NCI-H187 treated with DMSO at 0.1 percent for 48 hours (cell line): Measurements from ENCODE around the gene KLHL40.
A peak's percentile ranks its signal among the peaks of the same experiment; 100 is the strongest.

Experiments
- DNase-seq: peaks from one replicate; lab custom pipeline; 2025; lab: John Stamatoyannopoulos, UW

KLHL40 gene

DNA sequence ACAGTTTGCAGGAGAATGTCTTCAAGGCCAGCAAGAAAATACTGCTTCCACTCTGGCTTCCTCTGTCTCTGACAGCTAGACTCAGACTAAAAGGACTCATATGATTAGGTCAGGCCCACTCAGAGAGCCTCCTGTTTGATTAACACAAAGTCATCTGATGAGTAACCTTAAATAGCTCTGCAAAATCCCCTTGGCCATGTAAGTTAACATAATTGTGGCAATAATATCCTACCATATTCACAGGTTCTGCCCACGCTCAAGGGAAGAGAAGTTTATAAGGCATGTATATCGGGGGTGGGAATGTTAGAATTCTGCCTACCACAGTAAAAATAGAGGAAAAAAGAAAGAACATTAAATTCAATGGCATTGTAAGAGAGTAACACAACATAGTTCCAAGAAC, 37.9 kb downstream of the KLHL40 start:
- no peak for DNase-seq

DNA sequence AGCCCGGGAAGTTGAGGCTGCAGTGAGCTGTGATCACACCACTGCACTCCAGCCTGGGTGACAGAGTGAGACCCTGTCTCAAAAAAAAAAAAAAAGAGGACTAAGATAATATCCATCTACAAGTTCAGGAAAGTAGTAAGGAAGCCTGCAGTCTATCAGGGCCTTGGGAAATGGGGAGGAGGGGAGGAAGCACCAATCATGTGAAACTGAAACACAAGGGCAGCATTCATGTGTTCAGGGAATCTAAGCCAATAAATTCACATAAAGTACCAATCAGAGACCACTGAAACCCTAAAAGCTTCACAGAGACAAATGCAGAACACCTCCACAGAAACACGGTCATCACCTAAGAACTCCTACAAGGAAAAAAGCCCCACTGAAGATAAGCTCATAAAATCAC, 40.1 kb downstream of the KLHL40 start:
- no peak for DNase-seq

DNA sequence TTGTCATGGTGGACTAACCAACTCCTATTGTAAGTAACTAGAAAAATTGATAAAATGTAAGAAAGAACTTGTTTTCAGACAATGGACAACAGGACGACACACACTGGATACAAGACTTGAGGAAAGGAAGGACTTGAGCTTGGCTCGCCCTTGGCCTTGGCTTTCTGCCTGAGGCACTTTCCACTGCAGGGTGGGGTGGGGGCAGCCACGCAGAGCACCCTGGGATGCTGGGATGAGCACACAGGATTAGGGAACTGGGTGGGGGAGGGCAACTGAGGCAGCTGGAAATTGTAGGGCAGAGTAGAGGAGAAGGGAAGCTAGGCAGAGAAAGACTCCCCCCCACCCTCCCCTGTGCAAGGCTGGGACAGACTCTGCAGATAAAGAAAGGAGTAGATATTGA, 42.7 kb downstream of the KLHL40 start:
- no peak for DNase-seq

DNA sequence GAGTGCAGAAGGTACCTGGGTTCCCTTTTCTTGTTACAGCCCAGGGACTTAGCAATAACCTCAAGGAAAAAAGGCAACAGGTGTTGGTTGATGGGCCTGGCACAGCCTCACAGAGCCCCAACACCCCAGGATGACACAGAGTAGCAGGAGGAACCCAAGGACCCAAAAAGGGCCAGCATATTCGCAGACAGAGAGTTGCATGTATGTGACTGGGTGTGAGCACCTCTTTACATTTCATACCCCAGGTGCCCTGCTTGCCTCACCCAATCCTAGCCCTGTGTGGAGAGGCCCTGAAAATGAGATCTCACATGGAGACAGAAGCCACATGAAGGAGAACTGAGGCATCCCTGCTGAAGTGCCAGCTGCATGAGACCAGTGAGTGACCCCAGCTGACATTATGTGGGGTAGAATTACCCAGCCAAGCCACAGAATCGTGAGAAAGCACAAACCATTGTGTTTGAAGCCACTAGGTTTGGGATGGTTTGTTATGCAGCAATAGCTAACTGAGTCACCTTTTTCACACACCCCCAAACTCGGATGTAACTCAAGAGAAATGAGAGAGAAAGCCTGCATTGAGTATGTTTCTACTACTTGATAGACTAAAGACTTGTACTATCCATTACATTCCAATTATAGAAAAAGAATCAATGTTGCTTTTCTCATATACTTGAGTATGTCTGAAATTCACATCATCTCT, 43.5 kb downstream of the KLHL40 start:
- no peak for DNase-seq

DNA sequence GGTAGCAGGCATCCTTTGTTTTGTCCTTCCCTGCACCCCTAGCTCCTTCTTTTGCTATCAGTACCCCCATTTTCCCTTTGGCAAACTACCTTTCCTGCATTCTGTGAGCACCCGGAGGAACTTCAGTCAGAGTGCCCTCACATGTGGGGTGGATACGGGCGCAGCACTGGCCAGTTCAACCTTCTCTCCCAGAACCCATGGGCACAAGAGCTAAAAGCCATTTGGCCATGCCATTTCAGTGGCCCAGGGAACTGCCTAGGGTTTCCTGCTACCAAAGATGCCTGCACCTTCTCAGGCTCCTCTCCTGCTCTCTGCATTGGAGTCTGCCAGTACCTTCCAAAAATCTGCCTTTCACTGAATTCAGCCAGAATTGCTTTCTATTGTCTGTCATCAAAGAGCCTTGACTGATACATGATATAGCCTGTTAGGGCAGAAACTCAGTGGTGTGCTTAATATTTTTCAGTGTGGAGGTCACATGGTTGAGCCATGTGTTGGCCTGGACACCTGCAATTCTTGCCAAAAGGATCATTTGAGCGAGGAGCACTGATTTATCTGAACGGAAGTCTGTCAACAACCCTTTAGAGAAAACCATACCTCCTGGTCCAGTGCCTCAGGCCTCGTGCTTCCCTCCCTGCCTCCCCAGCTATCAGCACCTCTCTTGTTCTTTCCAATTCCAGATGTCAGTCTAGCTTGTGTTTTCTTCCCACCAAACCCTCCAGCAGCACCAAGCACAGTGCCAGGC, 44.2 kb downstream of the KLHL40 start:
- DNase-seq, result no peak

DNA sequence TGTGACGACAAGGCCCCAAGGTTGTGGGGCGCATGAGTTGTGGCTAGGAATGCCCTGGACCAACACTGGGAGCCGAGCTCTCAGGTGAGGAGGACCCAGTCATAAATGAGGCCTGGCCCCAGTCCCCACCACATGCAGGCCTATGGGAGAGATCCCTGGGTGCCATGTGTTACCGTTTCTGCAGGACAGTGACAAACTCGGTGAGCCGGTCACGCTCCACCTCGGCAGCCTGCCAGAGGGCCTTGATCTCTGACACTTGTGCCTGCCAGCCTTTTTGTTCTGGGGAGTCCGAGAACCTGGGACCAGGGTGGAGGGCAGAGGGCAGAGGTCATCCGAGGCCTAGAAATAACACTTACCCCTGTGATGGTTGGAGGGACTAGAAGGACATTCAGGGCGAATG, 45.0 kb downstream of the KLHL40 start:
- DNase-seq, result no peak

DNA sequence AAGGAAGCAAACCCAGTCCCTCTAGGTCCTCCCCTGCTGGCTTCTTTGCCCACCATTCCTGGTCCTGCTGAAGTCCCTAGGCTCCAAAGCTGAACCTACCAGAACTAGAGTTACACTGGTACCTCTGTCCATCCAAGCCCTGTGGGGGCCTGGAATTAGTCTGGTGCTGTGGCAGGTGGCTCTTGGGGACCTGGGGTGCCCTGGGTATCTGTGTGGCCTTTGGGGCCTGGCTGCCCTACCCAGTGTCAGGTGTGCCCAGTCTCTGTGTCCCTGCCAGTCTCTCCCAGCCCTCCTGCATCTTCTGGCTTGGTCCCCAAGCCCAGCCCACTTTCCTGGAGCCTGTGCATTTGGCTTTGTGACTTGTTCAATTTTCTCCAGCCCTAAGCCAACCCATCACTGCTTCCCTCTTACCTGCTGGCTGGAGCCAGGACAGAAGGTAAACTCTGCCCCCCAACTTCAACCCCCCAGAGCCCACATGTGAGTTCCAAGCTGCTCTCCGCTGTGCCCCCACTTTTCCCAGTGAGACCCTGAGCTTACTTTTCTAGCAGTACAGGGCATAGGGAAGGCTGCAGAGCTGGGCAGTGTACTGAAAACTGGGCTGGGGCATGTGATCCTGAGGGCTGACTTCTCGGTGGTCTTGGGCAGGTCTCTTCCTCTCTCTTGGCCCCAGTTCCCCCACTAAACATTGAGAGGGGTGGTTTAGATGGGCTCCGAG, 45.5 kb downstream of the KLHL40 start:
- DNase-seq, result no peak

DNA sequence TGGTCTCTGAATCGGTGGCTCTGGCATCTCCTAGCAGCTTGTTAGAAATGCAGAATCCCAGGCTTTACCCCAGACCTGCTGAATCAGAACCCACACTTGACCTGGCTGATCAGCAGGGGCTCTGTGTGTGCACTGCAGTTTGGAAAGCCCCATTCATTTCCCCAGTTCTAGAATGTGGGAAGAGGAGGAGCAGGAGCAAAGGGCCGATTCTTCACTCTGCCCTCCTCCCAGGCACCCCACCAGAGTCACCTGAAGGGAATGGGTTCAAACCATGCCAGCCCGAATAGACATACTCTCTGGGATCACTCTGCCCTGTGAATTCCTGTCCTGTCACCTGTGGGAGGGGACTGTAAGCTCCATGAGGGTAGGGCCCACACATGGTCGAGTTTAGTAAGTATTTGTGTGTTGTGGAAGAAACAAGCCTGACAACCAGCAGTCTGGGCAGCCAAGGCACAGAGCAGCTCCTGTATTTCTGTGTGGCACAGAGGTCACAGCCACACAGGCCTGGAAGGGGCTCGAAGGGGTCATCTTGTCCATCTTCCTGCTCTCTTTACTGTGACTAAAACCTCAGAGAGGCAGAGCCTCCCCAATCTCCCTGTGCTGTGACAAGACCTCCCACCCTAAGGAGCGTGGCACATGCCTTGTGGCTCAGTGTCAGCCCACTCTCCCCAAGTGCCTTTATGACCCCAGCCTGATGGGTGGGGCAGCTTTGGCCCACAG, 46.3 kb downstream of the KLHL40 start:
- no peak for DNase-seq

DNA sequence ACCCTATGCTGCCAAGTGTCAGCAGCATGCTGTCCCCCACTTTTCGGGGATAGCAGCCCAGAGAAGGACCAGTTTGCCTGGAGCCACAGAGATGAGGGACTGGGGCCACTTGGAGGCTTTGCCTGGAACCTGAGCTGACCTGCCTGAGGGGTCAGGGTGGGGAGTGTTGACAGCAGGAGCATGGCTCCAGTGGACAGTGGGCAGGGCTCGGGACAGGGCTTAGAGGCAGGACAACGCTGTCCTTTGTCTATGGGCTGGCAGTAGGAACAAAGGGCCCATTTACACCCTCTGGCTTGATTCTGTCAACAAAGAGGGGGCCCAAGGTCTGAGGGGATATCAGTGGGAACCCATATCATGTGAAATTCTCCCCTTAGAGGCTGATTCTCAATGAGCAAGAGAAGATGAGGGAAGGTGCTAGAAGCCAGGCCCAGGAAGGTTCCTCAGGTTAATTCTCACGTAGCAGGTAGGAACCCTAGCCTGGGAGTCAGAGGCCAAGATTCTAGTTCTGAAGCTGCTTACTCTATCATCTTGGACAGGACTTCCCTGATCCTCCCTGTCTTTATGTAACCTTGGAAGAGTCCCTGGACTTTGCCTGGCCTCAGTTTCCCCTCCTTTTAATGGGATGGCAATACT, 47.0 kb downstream of the KLHL40 start:
- no peak for DNase-seq

DNA sequence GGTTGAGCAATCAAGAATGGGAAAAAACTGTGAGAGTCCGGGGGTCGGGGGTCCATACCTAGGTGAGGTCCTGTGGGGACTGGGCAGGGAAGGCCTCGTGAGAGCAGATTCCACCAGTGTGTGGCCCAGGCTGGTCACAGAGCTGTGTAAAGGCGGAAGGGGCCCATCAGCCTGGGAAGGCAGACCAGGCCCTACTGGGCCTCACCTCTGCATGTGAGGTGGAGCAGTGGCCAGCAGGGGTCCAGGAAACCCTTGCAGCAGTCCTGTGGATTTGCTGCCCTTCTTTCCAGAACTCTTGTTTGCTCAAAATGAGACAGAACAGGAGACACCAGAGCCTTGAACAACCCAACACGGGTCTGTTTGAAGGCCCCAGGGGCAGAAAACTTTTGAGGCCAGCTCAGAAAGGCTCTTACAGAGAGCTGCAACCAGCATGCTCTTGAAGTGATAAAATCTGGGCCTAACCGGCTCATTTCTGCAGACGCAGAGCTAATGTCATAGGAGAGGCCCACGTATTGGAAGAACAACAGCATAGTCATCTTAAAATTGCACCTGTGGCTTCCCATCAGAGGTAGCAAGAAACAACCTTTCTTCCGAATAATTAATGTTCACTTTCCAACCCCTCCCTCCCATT, 47.6 kb downstream of the KLHL40 start:
- no peak for DNase-seq

DNA sequence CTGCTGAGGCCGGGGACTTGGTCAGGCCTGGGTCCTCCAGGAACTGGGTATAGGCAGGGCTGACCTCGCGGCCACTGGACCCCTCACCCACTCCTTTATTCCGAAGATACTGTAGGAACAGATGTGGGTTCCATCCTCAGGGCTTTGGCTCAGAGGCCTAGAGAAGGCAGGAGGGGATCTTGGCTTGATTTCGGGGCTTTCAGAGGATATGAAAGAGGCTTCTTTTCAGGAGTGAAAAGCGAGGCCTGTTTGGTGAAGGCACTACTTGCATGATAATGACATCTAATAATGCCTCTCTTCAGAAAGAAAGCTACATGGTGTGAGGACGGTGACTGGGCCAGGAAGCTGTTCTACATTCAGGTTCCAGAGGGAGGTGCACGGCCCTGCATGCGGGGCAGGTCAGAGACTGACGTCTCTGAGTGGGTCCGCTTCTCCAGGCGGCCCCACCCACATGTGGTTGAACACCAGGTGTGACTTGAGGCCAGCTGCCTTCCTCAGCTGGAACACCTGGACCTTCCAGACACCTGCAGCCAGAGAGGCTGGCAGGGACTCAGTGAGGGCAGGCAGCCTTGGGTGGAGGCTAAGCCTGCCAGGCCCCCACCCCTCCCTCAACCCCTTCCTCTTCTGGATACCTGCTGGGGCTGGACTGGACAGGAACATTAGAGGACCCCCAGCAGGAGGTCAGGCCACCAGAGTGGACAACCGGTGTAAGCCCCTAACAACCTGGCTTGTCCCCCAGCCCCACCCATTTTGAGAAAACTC, 48.3 kb downstream of the KLHL40 start:
- DNase-seq, result peak; percentile 9

DNA sequence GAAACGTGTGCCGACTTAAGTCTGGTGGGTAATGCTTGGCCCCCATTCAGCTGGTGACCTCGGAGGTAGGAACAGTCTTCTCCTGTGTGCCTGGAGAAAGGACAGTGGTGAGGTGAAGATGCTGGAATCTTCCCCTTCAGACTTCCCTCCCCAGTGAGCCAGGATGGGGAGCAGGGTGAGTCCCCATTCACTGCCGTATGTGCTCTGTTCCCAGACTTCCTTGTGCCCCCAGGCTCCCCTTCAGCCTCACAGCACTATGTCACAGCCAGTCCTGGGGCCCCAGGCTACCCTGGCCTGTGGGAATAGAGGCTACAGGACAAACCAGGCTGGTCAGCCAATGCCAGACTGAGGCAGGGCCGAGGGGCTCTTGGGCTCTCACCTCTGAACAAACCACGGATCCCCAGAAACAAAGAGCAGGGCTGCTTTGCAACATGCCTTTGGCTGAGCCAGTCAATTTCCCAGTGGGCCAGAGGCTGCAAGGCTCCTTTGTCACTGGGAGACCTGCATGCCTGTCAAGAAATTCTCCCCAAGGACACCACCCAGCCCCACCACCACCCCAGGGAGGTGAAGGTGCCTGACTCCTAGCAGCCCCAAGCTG, 49.0 kb downstream of the KLHL40 start:
- no peak for DNase-seq

DNA sequence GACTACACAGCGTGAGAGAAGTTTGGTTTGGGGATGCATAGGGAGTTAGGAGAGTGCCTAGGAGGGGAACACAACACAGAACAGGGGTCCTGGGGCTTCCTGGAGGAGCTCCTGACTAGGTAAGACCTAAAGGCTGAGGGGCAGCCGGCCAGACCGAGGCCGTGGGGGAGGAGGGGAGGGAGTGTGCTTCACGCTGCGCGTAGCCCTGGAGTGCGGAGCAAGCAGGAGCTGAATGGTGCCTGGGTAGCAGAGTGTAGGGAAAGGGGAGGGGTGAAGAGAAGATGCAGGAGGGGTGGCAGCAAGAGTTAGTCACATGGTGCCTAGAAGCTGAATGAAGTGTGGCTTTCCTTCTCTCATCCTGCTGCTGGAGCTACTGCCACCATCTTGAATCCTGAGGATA, 49.7 kb downstream of the KLHL40 start:
- DNase-seq, result peak; percentile 42

DNA sequence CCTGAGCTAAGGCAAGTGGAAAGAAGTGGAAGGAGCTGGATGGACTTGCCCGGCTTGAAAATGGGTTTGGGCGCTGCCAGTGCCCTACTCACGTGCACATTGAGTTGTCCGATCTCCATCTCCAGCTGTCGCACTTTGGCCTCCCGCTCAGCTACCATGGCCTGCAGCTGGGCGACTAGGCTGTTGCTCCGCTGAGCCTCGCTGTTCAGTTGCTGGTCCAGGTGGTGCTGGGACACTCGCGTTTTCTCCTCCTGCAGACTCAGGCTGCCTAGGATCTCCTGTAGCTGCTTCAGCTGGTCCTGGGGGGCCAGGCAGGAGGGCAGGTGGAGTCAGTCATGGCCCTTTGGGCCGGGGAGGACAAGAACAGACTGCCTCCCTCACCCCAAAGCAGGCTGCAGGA, 50.3 kb downstream of the KLHL40 start:
- DNase-seq, result no peak

DNA sequence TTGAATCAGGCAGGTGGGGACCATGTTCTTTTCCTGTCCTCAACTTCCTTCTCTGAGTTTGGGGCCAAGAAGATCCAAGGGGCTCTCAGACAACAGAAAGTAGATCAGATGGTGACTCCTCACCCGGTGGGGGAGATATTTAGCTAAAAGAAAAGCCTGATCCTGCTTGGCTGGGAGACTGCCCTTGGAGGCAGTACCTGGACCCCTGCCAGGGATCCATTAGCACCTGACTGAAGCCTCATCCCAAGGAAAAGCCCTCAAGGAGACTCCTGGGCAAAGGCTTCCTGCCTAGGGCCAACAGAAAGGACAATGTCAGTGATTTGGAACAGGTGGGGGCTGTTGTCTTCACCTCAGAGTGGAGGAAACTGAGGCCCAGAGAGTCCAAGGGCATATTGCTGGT, 50.7 kb downstream of the KLHL40 start:
- no peak for DNase-seq

DNA sequence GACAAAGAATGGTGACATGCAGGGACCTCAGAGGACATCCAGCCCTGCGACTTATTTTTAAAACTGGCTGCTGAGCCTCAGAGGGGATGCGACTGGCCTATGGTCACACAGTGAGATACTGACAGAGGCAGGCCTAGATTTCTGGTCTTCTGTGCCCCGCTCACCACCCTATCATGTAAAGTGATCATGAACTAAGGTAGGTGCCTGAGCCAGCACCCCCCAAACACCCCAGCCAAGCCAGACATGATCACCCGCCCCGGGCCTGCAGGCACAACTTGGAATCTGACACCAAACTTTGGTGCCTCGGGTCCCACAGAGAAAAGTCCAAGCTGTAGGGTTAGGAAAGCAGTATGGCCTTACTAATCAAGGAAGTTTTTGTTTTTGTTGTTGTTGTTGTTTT, 51.2 kb downstream of the KLHL40 start:
- DNase-seq, result no peak

DNA sequence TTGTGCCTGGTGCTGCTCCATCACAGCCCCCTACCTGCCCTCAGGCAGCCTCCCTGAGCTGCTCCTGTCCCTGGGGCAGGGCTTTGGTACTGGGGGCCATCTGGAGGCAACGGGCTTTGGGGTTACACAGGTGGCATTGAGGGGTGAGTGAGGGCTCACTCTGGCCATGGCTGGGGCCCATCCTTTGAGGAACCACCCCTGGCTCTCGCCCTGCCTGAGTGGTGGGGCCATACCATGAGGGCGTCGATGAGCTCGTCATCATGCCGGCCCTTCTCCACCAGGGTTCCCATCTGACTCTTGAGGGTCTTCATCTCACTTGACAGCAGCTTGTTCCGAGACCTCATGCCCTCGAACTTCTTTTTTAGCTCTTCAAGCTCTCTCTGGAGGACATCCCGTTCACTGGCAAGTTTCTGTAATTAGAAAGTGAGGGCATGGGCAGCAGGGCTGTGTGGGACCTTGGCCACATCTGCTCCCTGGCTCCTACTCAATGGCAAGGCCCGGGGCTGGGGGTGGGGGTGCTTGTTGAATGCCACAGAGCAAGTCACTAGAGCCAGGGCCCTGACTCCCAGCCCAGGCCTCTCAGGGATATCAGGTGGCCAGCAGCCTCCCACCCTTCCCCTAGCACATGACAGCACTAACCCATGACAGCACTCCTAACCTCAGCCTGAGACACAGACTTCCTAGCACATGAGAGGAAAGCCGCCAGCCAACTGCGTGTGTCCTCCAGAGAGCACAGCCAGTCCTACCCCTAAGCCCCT, 54.2 kb downstream of the KLHL40 start:
- DNase-seq, result no peak

DNA sequence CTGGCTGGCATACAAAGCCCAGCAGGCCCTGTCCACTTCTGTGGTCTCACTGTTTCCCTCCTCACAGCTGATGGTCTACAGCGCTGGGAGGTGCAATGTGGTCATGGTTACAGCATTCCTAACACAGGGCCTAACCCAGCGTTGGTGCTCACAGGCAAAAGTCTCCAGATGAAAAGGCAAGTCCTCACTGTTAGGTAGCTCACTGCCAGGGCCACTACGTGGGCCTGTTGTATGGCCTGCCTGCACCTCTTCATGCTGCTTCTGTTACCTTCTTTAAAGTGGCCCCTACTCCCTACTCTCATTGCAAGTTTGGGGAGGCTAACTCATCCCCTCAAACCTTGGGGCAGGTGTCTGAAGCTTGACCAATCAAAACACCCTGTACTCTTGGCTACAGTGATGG, 56.5 kb downstream of the KLHL40 start:
- DNase-seq, result no peak
